Measurements from ENCODE around the gene PDXP.

Gene PDXP

DNA sequence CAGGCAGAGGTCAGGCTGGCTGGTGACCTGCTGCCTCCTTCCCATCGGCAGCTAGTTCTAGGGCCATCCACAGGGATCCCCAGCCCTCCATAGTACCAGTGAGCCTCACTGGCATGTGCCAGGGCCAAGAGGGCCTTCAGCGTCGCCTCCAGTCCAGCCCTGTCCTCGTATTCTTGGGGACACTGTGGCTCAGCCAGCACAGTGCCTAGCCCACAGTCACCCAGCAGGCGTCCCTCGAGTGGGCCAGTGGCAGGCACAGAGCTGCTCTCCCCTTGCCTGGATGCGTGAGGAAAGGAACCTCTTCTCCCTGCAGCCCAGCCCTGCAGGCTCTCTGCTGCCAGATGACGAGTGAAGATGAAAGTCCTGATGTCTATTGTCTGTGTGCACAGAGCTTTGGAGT is 29.7 kb upstream of the PDXP start:
- no peak for DNase-seq (ENCODE audit: low spot score)

DNA sequence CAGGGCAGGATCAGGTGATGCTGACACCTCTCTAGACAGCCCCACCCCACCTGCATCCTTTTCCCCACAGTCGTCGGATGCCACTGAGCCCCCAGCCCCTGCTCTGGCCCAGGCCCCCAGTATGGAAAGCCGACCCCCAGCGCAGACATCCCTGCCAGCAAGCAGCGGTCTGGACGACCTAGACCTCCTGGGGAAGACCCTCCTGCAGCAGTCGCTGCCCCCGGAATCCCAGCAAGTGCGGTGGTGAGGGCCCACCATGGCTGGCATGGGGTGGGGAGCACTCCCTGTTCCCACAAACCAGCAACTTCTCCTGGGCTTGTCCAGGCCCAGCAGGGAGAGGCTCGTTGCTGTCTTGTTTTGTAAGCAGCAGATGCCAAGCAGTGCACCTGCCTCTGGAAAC is 28.6 kb upstream of the PDXP start:
- no peak for DNase-seq (ENCODE audit: low spot score)

DNA sequence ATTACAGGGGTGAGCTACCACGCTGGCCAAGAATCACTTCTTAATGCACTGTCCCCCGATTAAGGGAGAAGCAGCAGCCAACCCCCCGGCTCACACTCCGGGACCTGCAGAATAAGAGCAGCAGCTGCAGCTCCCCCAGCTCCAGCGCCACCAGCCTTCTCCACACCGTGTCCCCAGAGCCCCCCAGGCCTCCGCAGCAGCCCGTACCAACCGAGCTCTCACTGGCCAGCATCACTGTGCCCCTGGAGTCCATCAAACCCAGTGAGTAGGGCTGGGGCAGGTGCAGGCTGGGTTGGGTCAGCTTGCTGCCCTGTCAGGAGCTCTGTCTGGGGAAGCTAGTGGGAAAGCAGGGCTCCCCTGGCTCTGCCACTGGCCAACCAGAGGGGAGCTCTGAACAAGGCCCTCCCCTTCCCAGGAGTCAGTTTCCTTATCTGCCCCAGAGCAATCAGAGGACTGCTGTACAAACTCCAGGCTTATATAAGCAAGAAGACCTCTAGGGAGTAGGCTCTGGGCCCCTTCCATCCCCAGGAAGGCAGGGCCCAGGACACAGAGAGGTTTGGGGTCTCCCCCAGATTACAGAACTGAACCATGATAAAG is 27.6 kb upstream of the PDXP start:
- DNase-seq (ENCODE audit: low spot score), result no peak

DNA sequence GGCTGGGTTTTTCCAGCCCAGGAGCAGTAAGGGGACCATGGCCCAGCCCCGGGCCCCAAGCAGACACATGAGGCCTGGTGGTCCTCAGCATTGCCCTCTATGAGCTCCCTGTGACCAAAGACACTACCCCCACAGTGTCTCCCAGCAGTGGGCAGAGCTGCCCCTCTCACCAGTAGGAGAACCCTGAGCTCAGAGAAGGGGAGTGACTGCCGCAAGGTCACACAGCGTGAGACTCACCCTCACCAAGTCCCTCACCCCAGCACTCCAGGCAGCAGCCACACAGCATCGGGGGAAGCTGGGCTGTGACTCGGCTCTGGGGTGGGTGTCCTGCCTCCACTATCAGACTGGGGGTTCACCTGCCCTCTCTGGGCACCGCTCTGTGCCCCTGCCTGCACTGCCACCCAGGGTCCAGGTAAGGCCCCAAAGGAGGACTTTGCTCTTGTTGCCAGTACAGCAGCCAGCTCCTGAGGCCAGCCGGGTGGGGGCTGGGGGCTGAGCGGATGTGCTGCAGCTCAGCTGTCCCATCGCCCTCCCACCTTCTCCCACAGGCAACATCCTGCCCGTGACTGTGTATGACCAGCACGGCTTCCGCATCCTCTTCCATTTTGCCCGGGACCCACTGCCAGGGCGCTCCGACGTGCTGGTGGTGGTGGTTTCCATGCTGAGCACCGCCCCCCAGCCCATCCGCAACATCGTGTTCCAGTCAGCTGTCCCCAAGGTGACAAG is 26.9 kb upstream of the PDXP start:
- DNase-seq (ENCODE audit: low spot score), result no peak

DNA sequence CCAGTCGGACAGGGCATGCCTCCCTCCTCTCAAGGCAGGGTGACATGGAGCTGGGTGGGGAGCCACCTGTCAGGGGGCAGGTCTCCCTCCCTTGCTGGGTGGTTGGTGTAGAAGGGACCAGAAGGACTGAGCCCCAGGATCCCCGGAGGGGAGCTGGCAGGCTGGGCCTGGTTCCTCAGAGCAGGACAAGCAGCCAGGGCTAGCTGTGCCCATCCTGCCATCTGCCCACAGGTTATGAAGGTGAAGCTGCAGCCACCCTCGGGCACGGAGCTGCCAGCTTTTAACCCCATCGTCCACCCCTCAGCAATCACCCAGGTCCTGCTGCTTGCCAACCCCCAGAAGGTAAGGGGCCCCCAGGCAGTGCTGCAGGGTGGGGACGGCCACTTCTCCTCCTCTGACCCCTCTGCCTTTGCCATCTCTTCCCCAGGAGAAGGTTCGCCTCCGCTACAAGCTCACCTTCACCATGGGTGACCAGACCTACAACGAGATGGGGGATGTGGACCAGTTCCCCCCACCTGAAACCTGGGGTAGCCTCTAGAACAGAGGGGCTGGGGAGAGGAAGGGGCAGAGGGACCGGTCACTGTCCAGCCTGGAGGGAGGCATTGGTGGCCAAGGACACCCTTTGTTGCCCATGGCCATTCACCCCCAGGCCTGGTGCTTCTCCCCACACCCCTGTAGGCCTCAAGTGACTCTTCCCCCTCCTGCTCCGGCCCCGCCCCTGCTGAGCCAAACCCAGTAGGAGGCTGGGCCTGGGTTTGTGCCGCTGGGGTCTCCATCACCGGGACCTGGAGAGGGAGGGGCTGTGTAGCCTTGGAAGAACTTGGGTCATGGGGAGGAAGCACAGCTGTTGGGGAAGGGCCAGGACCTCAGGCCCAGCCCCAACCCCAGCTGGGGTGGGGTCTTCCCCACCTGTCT is 26.1 kb upstream of the PDXP start:
- no peak for DNase-seq (ENCODE audit: low spot score)

DNA sequence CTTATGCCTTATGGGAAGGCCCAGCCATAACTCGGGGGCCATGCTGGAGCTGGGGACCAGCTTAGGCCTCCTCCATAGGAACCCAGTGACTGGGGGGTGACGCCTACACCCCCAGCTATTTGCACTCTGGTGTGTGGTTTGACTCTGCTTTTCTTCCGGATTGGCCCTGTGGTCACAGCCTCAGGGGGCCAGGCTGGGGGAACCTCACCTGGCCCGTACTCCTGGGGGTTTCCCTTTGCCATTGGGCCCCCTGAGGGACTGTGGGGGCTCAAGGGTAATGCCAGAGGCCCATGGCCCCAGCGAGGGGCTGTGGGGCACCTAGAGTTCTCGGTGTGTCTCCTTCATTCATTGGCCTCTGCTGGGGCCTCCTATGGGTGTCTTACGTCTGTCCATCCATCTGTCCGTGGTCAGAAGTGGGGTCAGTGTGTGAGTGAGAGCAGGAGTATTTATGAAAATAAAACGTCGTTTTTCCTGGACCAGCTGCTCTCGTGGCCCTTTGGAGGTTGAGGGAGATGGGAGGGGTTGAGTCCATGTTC is 25.4 kb upstream of the PDXP start:
- no peak for DNase-seq (ENCODE audit: low spot score)

DNA sequence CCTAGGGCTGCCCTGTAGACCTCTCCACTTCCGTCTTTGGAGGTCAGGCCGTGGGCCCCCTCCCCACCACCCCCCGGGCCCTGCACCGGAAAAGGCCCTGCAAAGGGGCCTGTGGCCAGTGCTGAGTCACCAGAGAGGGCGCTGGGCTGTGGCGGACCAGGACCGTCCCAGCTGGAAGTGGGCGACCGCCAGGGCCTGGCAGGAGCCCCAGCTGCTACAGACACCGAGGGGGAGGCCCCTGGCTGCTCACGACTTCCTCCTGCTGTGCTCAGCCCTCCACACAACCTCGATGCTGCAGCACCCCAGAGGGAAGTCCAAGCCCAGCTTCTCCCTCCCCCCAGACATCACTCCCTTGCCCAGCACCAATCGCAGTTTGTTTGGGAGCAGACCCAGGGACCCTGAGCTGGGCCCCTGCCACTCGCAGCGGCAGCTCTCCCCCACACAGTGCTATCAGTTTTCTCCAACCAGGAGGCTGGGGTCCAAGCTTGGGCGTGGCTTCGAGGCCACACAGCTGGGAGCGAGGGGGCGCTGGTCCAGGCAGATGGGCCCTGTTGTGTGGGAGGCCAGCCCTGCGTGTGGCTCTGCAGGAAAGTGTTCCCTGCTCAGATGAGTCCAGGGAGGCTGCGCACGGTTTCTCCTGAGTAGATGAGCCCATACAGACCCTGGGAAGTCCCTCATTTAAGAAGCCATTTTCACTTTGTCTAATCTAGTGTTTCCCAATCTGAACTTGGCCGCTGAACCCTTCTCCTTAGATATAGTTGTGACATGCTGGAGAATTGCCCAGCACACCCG is 24.7 kb upstream of the PDXP start:
- peak; percentile 93 for DNase-seq (ENCODE audit: low spot score)

DNA sequence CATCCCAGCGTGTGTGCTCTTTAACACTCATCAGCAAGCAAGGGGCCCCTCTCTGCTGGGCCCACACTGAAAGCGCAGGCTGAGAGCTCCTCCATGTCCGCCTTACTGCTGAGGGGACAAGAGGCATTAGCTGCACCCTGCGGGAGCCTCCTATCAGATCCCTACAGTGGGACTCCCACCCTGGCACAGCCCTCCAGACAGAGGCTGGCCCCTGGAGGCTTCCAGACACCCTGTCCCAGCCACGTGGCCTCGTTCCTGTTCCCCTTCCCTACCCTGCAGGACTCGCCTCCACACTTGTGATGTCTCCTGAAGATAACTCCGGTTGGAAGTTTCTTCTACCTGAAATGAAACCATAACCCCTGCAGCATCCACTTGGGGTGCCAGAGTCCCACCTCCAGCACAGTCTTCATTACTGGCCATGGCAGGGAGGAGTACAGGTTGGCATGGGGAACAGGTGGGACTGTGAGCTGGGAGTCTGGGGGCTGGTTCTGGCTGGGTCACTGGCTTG is 24.1 kb upstream of the PDXP start:
- peak; percentile 28 for DNase-seq (ENCODE audit: low spot score)

DNA sequence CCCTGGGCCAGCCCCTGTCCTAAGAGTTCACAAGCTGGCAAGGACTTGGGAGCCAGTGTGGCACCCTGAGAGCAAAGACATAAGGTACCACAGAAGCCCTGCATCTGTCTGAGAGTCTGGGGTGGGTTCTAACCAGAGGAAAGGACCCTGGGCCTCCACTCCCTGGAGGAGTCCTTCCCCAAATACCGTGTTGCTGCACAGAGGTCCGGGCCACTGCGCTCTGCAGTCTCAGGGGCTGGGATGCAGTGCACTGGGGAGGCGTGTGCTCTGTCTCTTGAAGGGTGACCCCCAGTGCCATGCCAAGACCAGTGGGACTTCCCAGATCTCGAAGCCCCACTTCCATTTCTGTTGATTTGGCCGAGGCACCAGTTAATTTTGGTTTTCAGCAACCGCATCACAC is 23.4 kb upstream of the PDXP start:
- no peak for DNase-seq (ENCODE audit: low spot score)

DNA sequence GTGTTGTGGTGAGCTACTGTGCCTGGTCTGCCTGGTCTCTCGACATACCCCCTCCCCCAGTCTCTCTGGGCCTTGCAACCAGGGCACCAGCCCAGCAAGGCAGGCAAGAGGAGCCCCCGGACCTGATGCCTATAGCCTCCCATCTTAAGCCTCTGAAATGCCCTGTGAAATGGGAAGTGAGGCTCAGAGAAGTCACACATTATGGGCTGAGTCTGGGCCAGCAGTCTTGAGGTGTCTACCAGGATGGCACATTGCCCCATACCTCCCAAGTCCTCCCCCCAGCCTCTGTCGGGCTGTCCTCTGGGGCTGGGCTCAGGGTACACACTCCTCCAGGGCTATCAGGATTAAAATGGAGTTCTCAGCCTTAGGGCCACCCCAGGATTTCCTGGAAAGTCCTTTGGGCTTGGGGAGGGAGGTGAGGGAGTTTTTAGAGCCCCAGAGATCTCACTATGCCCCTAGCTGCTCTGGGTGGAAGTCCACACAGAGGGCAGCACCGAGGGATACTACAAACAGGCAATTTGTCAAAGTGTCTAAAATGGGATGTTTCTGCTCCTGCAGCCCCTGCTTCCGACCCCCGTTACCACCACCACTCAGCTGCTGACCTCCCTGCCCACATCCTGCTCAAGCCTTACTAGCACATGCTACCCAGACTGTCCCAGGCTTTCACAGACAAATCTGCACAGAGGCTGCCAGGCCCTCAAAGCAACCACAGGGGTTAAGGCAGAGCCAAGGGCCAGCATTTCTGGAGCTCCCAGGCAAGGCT is 22.2 kb upstream of the PDXP start:
- peak; percentile 25 for DNase-seq (ENCODE audit: low spot score)

DNA sequence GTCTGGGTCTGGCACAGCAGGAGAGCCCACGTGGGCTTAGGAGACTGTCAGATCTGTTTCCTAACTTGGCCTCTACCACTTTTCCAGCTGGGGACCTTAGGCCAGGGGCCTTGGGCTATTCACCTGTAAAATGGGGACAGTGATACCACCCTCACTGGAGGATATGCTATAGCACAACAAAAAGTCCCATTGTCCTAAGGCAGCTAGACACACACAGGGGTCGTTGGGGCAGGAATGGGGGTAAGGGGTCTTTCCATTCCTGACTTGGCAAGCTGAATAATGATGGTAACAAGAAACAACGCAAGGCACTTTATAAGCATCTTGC is 21.6 kb upstream of the PDXP start:
- DNase-seq (ENCODE audit: low spot score), result peak; percentile 28

DNA sequence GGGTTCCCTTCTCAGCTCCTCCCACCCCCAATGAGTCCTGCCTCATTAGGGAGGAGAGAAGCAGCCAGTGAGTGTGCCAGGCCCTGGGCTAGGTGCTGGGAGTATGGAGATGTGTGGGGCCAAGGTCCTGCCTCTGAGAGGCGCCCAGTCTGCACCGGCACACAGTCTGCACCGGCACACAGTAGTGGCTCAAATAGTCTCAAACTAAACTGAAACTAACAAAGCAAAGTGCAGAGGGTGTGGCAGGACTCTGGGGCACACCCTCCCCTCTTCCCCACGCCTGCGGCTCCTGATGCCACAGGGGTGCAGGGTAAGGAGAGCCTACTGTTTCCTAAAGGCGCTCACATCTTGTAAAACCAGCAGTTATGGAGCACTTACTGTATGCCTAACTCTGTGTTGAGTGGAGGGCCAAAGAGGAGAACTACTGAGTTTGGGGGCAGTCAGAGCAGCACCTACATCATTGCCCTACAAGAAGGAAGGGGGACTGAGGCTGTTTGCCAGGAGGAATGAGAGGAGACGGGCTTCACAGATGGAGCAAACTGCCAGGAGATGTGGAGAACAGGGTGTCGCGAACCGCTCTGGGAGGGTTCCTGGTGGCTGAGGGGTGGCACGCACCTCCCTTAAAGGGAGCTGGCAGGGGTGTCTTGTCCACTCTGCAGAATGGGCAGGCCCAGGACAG is 20.0 kb upstream of the PDXP start:
- DNase-seq (ENCODE audit: low spot score), result no peak

DNA sequence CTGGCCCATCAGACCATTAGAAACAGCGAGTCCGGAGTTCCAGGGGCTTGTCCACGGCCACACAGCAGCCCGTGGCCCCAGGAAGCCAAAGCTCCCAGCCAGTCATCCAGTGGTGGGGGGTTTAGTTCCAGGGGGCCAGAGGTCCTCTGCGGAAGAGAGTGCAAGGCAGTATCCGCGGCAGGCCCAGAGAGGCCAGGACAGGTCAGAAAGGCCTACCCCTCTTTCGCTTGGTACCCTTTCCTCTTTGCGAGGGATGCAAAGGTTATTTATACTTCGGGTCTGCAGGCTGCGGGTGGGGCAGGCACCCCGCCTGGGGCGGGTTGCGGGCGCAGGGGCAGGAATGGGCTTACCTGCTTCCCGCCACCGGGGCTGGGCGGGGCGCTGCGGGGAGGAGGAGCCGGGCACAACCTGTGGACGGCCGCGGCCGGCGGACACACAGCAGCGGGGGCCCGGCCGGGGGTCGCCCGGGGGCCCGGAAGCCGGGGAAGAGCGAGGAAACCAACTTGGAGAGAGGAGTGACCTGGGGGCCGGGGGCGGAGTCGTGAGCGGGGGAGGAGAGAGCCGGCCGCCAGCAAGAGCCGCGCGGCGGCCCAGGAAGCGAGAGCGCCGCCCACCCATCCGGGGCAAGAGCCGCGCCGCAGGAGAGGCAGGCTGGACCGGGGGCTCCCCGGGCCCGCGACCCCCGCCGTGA is 19.3 kb upstream of the PDXP start, which contains the start of gene SH3BP1:
Gene SH3BP1, plus strand, starts transcription at position 600 of the 691 bp plus-strand sequence. CDS start 119 bp downstream, outside the sequence.
- DNase-seq (ENCODE audit: low spot score), result peak; percentile 60

DNA sequence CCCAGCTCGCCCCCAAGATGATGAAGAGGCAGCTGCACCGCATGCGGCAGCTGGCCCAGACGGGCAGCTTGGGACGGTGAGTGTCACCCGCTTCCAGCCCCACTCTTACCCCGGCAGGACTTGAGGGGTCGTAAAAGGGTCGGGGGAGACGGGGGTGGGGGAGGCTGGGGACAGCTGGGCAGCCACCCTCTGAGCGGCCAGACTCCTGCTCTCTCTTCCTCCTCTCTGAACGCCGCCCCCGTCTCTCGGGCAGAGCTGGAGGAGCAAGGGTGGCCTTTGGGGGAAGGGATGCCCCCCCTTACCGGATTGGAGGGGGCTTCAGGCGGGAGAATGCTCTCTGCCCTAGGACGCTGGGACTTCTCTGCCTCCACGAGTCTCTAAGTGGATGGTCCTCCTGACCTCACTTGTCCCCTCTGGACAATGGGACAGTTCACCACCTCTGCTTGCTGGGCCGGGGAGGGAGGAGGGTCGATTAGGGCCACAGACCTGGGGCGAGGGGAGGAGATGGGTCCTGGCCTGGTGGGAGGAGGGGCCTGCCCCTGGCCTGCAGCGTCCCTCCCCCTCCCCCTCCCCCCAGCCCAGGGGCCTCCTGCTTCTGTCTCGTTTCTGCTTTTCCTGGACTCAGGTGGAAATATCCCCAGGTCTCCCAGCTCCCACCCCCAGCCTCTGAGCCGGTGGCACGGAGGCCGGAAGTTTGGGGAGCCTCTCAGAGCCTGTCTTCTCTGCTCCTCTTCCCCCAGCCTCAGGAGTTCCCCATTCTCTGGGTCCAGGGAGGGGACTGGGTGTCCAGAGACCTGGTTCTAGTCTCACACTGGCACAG is 18.5 kb upstream of the PDXP start:
- no peak for DNase-seq (ENCODE audit: low spot score)

DNA sequence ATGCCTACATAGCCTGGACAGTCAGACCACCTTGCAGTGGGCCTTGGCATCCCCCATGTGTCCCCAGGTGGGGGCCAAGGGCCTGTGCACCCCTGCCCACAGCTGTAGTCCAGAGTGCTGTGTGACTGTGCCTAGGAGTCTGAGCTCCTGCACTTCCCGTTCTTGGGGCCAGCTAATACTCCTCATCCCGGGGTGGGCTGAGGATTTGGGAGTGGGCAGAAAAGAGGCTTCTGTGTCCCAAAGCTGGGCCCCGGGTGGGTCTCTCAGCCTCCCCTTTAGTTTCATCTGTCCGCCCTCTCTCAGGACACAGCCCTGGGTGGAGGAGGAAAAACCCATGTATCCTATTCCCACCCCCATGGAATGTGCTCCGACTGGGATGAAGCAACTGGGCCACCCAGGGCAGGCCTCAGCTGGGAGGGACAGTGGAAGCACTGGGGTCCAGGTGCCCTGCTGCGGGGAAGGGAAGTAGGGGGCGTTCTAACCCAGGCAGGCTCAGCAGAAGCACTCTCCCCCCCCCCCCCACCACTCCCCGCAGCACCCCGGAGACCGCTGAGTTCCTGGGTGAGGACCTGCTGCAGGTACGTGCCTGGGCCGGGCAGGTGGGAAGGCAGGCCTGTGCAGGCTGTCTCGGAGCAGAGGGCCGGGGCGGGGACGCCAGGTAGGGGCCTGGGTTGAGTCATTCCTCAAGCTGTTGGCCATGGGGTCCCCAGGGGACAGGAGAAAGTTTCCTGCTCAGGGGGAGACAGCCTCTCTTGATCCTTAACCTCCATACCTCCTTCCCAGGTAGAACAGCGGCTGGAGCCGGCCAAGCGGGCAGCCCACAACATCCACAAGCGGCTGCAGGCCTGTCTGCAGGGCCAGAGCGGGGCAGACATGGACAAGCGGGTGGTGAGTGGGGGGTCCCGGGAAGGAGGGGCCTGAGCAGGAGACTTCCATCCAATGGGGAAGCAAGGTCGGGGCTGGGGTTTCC is 17.6 kb upstream of the PDXP start:
- DNase-seq (ENCODE audit: low spot score), result no peak

DNA sequence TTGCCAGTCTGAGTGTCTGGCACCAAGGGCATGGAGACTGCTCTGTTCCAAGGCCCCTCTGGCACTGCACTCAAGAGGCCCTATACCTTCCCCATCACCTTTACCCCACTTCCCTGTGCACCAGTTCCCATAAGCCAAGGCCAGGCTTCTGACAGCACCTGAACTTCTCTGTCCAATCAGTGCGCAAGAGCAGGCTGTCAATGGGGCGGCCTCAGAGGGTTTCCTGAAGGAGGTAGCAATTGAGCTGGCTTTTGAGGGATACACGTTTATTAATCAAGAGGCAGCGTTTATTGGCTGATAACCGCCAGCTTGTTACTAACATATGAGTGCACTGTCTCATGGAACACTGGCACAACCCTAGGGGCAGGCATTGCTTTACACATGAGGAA is 17.0 kb upstream of the PDXP start:
- no peak for DNase-seq (ENCODE audit: low spot score)

DNA sequence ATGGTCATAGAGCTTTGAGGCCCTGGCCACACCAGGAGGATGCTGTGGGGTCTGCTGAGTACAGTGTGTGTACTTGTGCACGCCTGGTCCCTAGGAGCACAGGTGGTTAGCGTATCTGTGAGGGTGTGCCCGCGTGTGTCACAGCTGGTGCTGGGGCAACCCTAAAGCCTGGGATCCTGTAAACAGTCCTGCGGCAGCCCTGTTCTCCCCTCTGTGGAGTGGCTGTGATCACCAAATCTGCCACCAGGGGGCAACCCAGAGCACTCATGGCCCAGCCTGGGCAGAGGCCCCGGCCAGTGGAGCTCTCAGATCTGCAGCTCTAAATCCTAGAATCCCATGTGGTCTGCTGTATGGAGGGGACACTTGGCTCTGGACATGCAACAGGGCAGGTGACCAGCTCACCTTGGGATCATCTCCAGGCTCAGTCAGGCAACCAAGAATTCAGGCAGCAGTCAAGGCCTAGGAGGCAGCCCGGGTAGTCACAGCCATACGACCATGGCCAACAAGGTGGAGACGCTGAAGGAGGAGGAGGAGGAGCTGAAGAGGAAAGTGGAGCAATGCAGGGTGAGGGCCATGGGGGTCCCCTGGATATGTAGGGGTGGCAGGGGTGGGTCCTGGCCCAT is 15.2 kb upstream of the PDXP start:
- peak; percentile 87 for DNase-seq (ENCODE audit: low spot score)

Data from AG08395 (cell line).